Suppressor macrophage treated with lipopolysaccharide for 1 hour (primary cell): ENCODE data around the gene PRELID2.
"Not testable (repeated sequence)": the region's sequence is repeated elsewhere in the genome, so short reads cannot be mapped to it uniquely, and the experiment has no call there.

Experiments used
- DNase-seq, 3 donors: peaks; one replicate each; pipeline ENCODE4 v3.0.0-alpha.2; 2020 to 2022

The PRELID2 gene

DNA sequence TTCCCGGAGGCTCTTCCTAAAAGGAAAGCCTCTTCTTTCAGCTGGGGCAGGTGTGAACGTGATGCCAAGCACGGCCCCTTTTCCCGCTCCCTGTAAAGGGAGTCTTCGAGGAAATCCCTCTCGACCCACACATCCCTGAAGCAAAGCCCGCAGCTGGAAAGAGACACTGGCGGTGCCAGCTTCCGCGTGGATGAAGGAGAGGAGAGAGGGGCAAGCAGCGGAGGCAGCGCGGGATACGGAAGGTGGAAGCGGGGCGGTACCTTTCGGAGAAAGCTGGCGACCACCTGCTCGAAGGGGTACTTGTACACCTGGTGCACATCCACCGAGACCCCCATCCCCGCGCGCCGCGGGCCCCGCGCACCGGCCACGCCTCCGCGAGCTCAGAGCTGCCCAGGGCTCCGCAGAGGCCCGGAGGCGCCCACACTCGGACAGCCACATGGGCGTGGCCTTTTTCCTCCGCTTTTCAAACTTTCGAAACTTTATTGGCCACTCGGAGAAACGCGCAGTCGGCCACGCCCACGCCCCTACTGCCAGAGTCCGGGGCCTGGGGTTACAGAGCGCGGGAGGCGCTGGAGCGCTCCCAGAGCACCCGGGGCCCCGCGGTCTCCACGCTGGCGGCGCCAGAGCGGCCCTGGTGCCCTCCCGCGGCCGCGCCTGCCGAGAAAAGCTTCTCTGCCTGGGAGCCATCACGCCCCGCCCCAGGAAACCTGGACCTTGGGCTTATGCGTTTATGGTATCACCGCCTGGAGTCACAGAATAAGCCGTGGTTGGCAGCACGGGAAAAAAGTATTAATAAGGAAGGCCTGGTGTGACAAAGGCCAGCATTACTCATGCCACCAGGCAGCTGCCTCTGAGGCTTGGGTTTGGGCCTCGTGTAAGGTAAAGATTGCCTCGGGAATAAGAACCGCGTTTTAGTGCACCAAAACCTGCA, at the start of gene PRELID2:
Gene PRELID2, minus strand, starts transcription at position 426 of the 931 bp plus-strand sequence. Its CDS starts 91 bp downstream, at position 335.
- peak; percentile 92 to 96 (median 96) for DNase-seq

DNA sequence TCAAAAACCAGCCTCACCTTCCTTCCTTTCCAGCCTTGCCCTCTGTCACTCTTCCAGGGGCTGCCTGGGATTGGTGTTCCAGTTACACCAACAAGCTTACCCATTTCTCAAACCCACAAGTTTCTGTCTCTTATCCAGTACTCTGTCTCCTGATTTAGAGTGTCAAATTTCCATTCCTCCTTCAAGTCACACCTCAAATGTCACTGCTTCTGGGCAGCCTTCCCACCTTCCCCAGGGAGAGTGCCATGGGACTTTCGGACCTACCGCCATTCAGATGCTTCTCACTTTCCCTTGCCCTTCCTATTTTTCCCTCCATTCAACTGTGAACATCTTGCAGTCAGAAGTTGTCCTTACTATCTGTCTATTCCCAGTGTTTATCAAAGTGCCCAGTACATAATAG, 39.6 kb upstream of the PRELID2 start:
- DNase-seq: no peak

DNA sequence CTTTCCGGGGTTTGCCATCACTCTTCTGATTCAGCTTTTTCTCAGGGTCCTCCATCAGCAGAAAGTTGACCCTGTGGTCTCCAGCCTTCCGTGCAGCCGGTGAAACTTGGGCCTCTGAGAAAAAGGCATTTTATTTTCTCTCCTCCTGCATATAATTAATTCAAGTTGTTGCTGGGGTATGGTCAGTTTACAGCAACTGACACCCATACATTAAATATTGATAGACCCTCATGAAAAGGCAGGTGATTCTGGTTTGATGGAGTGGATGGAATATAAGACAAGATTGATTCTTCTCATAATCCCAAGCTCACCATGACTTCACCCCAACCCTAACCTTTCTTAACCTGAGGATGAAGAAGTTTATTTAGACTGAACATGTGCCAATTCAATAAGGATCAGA, 37.8 kb upstream of the PRELID2 start, which contains the start of gene GRXCR2:
Gene GRXCR2, minus strand, starts transcription at position 101 of the 400 bp plus-strand sequence. Its CDS starts 46 bp downstream, at position 55.
- DNase-seq: no peak

DNA sequence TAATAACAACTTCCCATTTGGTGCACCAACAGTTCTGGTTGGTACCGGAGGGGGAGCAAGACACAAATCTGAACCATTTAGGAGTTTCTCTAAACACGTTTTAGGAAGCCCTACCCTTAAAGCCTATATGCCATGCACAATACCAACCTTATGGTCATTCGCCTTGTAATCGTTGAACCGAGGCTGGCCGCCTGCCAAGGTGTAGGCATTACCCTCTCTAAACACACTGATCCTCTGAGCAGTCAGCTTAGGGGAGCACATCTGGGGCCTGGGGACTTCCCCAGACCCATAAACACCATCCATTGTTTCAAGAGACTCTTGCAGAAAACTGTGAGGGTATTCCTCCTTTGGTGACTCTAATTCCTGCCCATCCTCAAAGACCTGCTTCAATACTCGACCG, 37.3 kb upstream of the PRELID2 start:
- no peak for DNase-seq

DNA sequence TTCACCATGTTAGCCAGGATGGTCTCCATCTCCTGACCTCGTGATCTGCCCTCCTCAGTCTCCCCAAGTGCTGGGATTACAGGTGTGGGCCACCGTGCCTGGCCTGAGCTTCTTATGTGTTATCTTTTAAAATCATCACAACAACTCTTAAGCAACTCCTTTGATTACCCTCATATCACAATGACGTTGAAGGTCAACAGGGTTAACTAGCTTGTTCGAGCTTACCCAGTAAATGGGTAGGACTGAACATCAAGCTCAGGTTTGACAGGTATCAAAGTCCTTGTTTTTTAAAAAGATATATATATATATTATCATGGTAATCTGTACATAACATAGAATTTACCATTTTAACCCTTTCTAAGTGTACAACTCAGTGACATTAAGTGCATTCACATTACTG, 34.6 kb upstream of the PRELID2 start:
- no peak for DNase-seq

DNA sequence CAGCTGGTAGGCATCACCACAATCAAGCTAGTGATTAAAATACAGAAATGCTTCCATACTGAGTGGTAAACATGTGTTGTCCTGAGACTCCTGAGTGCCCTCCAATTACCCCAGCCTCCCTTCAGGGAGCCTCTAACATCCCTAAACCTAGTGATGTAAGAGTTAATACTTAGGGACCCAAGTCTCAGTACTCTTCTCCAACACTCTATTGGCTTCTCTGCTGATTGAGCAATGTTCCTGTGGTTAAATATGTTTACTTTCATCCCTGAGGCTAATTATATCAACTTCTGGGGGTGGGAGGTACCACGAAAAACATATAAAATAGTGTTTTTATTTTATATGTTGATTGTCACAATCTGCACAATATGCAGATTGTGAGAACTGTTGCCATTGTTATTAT, 32.7 kb upstream of the PRELID2 start:
- DNase-seq: no peak

DNA sequence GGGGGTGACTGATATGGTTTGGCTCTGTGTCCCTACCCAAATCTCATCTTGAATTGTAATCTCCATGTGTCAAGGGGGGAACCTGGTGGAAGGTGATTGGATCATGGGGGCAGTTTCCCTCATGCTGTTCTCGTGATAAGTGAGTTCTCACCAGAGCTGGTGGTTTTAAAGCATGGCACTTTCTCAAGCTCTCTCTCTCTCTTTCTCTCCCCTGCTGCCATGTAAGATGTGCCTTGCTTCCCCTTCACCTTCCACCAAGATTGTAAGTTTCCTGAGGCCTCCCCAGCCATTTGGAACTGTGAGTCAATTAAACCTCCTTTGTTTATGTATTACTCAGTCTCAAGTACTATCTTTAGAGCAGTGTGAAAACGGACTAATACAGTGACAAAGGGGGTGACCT, 29.3 kb upstream of the PRELID2 start:
- not testable (repeated sequence) for DNase-seq

DNA sequence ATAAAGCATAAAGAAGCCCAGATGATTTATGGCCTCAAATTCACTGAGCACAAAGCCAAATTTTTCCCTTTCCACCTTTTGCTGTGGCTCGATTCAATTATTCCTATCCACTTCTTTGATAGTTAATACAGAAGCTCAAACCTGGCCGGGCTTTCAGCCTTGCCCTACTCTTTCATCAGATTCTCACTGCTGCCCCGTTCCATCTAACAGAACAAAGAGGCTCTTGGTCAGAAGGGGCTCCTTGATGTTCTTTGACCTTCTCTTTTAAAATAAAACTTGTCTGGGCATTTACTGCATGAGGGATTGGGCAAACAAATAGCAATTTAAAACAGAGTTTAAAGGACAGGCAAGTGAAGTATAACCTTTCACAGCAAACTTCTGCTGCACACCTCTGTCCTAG, 27.9 kb upstream of the PRELID2 start:
- DNase-seq: no peak

DNA sequence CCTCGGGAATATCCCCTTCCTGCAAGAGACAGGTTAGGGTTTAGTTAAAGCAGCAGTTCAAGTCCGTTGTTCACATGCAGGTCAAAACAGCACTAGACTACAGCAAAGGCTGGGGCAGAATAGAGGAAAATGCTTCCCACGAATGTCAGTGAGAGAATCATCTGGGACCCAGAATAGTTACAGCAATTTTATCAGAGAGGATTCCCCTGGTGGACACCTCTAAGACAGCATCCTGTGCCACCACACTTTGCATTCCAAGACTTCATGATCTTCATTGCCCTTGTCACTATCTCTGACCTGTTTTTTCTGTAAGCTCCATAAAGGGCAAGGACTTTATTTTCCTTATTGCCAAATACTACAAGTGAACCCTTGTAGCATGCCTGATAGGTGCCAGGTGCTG, 24.8 kb upstream of the PRELID2 start:
- DNase-seq: no peak

DNA sequence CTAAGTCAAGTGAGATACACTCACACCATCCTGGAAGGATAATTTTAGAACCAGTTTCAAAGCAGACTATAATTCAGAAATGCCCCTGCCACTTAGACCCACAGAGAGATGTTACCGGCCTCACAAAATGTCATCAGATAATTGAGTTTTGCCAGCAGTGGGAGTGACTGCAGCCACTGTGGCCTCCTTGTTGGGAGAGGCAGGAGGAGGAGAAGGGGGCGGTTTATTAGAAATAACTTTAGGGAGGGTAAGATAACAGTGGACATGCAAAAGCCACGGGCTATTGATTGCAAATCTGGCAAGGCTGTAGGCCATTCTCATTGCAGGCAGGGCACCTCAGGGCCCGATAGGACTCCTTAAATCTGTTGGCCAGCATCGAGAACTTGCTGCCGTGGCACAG, 24.3 kb upstream of the PRELID2 start:
- DNase-seq: no peak

DNA sequence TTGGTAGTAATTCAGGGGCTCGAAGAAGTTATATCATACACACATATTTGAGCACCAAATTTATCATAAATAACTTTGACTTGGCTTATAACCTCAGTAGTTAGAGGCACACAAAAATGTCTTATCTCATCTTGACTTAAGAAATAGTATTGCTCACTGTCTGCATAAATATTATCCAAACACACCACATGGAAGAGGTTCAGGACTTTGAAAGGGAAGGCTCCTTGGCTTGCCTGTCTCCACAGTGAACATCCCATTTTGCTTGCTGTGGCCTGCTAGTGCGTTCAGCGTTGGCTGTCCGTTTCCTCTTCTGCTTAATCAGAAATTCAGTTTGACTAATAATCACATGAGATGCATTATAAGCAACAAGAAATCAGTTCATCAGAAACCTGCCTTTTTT, 23.8 kb upstream of the PRELID2 start:
- peak in 2 of 3 donors; percentile 22 to 37 for DNase-seq

DNA sequence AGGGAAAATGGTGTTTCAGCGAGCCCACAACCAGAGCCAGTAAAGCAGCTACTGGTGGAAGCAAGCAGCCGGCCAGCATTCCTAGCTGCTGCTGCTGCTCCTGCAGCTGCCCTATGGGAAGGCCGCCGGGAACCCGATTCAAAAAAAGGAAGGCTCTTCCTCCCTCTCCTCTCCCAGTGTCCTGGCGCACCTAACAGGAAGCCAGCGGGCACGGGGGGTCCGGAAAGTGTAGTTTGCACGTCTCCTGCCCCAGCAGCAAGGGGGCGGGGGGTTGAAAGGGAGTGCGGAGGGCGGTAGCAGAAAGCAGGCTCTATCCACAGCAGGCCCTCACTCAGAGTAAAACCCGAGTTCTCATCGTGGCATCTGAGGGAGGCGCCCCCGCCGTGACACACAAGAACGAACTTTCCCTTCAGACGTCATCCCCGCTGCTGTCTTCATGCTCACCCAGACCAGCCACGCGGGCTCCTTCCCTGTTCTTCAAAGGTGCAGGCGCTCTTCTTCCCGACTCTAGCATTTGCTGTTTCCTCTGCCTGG, 21.2 kb upstream of the PRELID2 start:
- peak; percentile 87 to 91 (median 91) for DNase-seq

DNA sequence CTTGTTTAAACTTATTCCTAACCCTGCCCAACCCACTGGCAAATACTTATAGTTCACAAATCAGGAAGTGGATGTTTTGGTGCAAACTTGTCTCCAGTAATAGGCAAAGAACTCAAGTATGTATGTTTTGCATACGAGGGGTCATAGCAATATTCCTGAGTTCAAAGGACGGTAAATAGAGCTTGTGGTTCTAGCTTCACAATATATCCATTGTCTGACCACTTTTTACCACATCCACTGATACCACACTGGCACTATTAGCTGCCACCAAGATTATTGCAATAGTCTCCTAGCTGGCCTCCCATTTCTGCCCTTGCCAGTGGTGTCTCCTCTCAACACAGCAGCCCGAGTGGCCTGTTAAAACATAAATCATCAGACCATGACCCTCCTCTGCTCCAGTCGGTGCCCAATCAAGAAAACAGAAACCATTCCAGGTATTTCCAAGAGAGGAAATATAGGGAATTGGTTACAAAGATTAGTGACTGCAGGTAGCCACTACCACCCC, 20.7 kb upstream of the PRELID2 start:
- no peak for DNase-seq

DNA sequence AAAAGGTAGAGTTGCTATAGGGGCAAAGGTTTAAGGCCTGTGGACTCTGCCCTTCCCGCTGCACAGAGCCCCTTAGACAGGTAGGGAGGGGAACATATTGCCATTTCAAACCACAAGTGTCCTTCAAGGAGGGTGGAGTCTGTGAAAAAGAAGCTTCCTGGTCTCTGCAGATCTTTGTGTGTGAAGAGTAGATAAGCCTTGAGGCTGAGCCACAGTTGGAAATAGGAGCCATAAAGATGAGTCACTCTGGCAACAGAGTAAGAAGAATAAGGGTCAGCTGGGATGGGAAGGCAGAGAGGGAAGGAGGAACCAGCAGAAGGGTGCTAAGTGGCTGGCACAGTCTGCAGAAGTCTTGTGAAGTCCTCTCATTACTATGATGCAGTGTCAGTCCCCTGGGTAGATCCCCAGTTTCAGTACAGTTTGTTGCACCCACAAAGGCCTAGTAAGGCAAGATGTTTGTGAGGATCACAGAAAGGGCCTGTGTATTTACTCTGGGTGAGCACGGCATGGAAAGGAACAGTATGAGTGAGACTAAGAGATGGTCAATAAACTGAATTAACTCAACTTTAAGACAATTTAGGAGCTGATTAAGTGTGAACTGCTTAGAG, 19.6 kb upstream of the PRELID2 start:
- peak; percentile 64 to 72 (median 68) for DNase-seq

DNA sequence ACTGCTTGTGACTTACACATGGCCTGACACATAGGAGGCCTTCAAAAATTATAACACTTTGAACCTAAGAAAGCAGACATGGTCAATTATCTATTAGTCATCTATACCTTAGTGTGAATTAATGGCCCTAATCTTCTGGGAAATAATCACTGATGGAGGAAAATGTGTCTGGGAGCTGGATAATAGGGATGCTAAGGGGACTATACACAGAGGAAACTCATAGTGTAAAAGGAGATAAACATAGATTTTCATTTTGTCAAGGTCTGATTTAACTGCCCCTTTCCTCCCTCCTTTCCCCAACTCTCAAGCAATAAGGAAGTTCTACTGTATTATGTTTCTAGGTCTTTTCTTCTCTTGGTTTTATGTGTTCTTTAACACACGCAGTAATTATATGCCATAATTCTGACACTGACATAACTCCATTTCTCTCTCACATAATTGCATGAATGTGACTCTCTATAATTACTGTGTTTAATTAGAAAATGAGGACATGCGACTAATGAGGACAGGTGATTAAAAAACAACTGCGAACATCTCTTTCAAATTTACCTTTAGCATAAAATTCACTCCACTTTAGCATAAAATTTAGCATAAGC, 18.7 kb upstream of the PRELID2 start:
- DNase-seq: no peak

DNA sequence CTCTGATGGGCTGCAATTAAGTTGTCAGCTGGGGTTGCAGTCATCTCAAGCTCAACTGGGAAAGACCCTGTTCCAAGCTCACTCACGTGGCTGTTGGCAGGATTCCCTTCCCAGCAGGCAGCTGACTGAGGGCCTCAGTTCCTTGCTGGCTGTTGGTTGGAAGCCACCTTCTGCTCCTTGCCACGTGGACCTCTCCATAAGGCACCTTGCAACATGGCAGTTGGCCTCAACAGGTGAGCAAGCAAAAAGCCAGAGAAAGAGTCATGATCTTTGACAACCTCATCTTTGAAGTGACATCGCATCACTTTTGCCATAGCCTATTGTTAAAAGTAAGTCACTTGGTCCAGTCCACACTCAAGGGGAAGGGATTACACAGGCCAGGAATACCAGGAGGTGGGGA, 17.8 kb upstream of the PRELID2 start:
- DNase-seq: no peak

DNA sequence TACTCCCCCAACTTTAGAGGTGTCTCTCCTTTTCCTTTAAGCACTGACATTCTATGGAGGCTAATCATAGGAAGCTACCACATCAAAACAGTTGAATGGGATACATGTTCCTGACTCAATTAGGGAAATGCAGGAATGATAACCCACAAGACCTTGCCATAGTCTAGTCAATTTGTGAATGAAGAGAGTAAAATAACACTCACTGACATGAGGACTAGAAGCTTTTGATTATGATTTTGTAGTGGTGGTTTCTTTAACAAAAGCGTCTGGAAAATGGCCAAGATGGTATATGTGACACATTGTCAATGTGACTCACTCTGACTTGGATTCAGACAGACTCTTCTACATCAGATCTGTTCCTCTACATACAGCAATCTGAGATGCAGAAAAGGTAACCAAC, 13.7 kb upstream of the PRELID2 start:
- DNase-seq: peak in 1 of 3 donors; percentile 14

DNA sequence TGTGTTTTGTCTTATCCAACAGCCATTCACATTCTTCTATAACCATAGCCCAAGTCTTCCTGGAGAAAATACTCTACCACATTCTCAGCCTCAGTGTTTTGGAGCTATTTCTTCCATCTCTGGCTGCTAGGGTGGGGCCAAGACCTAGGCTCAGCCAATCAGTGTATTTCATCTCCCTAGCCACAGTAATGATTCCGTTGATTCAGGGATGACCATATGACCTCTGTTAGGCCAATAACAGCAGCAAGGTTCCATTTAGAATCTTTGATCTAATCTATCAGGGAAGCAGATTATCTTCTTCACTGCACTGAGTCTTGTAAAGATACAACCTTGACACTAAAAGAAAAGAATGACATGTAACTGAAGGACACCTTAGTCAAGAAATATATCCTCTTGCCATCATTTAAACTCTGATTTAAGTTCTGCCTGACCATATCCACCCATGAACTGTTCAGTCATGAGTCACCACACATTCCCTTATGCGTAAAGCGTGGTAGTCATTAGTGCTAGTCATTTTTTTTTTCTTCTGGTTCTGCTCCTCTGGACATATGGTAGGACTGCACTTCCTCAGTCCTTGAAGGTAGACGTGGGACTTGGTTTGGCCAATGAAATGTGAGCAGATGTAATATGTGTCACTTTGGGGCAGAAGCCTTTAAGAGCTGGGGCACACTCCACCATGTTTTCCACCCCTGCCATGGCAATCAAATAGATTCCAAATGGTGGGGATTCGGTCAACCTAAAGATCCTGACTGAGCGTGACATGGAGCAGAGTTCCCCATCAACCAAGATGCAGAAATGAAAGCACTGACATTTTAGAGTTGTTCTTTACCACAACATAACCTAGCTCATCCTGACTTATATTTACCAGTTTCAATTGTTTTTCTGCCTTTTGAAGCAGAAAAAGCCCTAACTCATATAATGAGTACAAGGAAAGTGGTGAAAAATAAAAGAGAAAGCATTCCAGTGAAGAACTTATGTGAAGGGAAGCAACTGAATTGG, 12.7 kb upstream of the PRELID2 start:
- peak in 1 of 3 donors; percentile 22 for DNase-seq

DNA sequence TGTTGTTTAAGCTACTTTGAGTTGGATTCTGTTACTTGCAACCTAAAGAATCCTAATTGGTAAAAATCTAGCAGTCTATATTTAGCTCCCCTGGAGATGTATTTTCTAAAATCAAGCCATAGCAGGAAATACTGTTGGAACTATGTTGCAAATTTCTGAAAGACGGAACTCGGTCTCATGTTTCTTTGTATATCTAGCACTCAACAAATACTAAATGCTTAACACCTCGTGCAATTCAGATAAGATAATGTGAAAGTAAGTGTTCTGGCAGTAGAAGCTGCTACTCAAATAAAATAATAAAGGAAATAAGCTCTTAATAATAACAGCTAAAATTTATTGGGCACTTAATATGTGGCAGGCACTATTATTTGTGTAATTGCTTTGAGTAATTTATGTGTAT, 10.9 kb upstream of the PRELID2 start:
- no peak for DNase-seq

DNA sequence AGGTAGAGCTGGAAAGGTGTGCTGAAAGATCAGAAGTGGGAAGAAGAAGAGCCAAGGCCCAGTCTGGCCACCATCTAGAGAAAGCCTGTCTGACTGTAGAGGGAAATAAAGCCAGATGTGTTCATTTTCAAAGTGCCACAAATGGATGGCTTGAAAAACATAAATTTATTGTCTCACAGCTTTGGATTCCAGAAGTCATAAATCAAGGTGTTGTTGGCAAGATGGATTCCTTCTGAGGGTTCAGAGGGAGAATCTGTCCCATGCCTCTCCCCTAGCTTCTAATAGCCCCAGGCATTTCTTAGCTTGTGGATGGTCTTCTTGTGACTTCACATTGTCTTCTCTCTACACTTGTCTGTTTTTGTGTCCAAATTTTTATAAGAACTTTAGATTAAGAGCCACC, 6.2 kb upstream of the PRELID2 start:
- DNase-seq: no peak

DNA sequence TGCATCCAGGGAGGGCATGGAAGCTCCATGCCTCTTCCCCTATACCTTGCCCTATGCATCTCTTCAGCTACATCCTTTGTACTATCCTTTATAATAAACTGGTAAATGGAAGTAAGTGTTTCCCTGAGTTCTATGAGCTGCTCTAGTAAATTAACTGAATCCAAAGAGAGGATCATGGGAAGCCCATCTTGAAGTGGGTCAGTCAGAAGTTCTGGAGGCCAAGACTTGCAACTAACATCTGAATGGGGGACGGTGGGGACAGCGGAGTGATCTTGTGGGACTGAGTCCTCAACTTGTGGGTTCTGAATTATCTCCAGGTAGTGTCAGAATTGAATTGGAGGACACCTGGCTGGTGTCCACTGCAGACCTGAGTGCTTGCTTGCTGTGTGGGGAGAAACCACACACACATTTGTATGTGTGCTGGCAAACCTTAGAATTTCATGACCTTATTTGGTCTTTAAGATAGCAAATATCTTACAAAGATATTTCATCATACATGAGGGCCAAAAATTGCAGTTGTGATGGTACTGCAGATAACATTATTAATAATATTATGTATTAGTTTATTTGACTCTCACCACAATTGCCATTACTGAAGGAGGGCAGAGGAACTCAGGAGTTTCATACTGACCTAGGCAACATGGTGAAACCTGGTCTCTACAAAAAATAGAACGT, 5.5 kb upstream of the PRELID2 start:
- peak in 1 of 3 donors; percentile 14 for DNase-seq
